IMR-90 (cell line): Measurements from ENCODE around the gene CATSPERE. TPM values are rescaled to one million over a fixed set of nuclear protein-coding genes. Genes with fewer than 3 reads are reported as not detected.

Source experiments
- ATAC-seq: fragments of 200-7000 bp; cut with Tn5 transposase; 2 replicates; pipeline ENCODE4 v1.9.1; 2020; ENCODE audit warnings: low read depth, mild to moderate bottlenecking, moderate library complexity
- BruUV-seq: library from RNA; stranded (reverse); fragments of 400-500 nt; replicated peaks from 2 replicates; lab custom pipeline; 2021; lab: Mats Ljungman, UMichigan
- CTCF ChIA-PET: fragments of 300-600 bp; formaldehyde crosslinking; extraction: SDS; loops from one replicate; lab custom pipeline; 2021; ENCODE audit warnings: antibody characterized with exemption; lab: Yijun Ruan, JAX
- POLR2A ChIA-PET: fragments of 300-600 bp; sonication (Branson Sonifier 250); formaldehyde crosslinking; loops from one replicate; lab custom pipeline; 2022; ENCODE audit warnings: antibody characterized with exemption; ENCODE audit not compliant: unreplicated experiment; lab: Charles Lee
- DNase-seq: peaks from one replicate; pipeline ENCODE4 v3.0.0; 2013
- H2AFZ ChIP-seq: replicated peaks from 2 replicates; pipeline ENCODE3; 2013; ENCODE audit warnings: low read length, mild to moderate bottlenecking; ENCODE audit not compliant: poor library complexity
- H2AK5ac ChIP-seq: 2 replicates; pipeline ENCODE4 v1.6.1; 2013; ENCODE audit warnings: low read depth, low read length, inconsistent platforms
- H2AK9ac ChIP-seq: replicated peaks from 2 replicates; pipeline ENCODE3; 2013; ENCODE audit warnings: mild to moderate bottlenecking, low read depth, low read length, moderate library complexity; ENCODE audit not compliant: poor library complexity
- H2BK120ac ChIP-seq: 2 replicates; pipeline ENCODE4 v1.6.1; 2013; ENCODE audit warnings: low read depth, low read length, inconsistent platforms
- H2BK15ac ChIP-seq: 3 replicates; pipeline ENCODE4 v1.6.1; 2013; ENCODE audit warnings: low read depth, low read length, inconsistent platforms
- H2BK20ac ChIP-seq: 2 replicates; pipeline ENCODE4 v1.6.1; 2013; ENCODE audit warnings: low read depth, mild to moderate bottlenecking, inconsistent platforms, low read length, moderate library complexity
- H2BK5ac ChIP-seq: 2 replicates; pipeline ENCODE4 v1.6.1; 2013; ENCODE audit warnings: mild to moderate bottlenecking, low read depth, low read length, inconsistent platforms; ENCODE audit not compliant: poor library complexity, severe bottlenecking
- H3K14ac ChIP-seq: replicated peaks from 2 replicates; pipeline ENCODE4 v1.6.1; 2013; ENCODE audit warnings: low read depth, low read length, inconsistent platforms
- H3K18ac ChIP-seq: 2 replicates; pipeline ENCODE4 v1.6.1; 2013; ENCODE audit warnings: low read depth, low read length, control low read depth
- H3K23ac ChIP-seq: 2 replicates; pipeline ENCODE4 v1.6.1; 2013; ENCODE audit warnings: low read depth, low read length, inconsistent platforms
- H3K27ac ChIP-seq: 2 replicates; pipeline ENCODE4 v1.5.1; 2013; ENCODE audit warnings: mild to moderate bottlenecking, control low read depth, low read length; ENCODE audit not compliant: insufficient read depth
- H3K27me3 ChIP-seq: 2 replicates; pipeline ENCODE4 v1.6.1; 2013; ENCODE audit warnings: low read length; ENCODE audit not compliant: control insufficient read depth, insufficient read depth
- H3K36me3 ChIP-seq: 2 replicates; pipeline ENCODE4 v1.6.1; 2013; ENCODE audit warnings: low read length, mixed read lengths; ENCODE audit not compliant: control insufficient read depth, insufficient read depth
- H3K4ac ChIP-seq: 2 replicates; pipeline ENCODE4 v1.6.1; 2013; ENCODE audit warnings: low read depth, low read length, inconsistent platforms
- H3K4me1 ChIP-seq: 2 replicates; pipeline ENCODE4 v1.6.1; 2013; ENCODE audit warnings: low read length, mixed read lengths; ENCODE audit not compliant: control insufficient read depth, insufficient read depth
- H3K4me2 ChIP-seq: 2 replicates; pipeline ENCODE4 v1.6.1; 2013; ENCODE audit warnings: low read depth, mild to moderate bottlenecking, control low read depth, low read length, moderate library complexity
- H3K4me3 ChIP-seq: 2 replicates; pipeline ENCODE4 v1.5.1; 2013; ENCODE audit warnings: low read depth, mild to moderate bottlenecking, control low read depth, low read length, moderate library complexity; ENCODE audit not compliant: insufficient read depth
- H3K56ac ChIP-seq: 2 replicates; pipeline ENCODE4 v1.6.1; 2013; ENCODE audit warnings: low read length, inconsistent platforms; ENCODE audit not compliant: insufficient read depth; ENCODE audit errors: extremely low read depth
- H3K79me1 ChIP-seq, 2 experiments: 2 replicates each; pipeline ENCODE4 v1.6.1; 2013; ENCODE audit warnings: low read length in 2 of 2, inconsistent platforms in 1 of 2, low read depth in 1 of 2
- H3K9ac ChIP-seq: 2 replicates; pipeline ENCODE4 v1.6.1; 2013; ENCODE audit warnings: low read depth, low read length, control low read depth
- H3K9me1 ChIP-seq: 2 replicates; pipeline ENCODE4 v1.6.1; 2013; ENCODE audit warnings: low read length, inconsistent platforms; ENCODE audit not compliant: insufficient read depth
- H3K9me3 ChIP-seq: 2 replicates; pipeline ENCODE4 v1.6.1; 2013; ENCODE audit warnings: low read length; ENCODE audit not compliant: control insufficient read depth, insufficient read depth
- H4K20me1 ChIP-seq: 2 replicates; pipeline ENCODE4 v1.6.1; 2013; ENCODE audit warnings: low read length, inconsistent platforms; ENCODE audit not compliant: insufficient read depth
- H4K5ac ChIP-seq: 2 replicates; pipeline ENCODE4 v1.6.1; 2013; ENCODE audit warnings: mild to moderate bottlenecking, low read depth, low read length, control low read depth
- H4K8ac ChIP-seq, 2 experiments: 2 replicates each; pipeline ENCODE4 v1.6.1; 2013; ENCODE audit warnings: low read depth in 2 of 2, low read length in 2 of 2, control low read depth in 1 of 2, inconsistent platforms in 1 of 2
- H4K91ac ChIP-seq: 2 replicates; pipeline ENCODE4 v1.6.1; 2013; ENCODE audit warnings: low read depth, low read length, inconsistent platforms; ENCODE audit not compliant: insufficient read depth
- CEBPB ChIP-seq: IDR thresholded peaks from 2 replicates; pipeline ENCODE4 v1.6.1; 2012; ENCODE audit warnings: low read depth, low read length, improper control_type of control experiment
- CHD1 ChIP-seq: IDR thresholded peaks from 2 replicates; pipeline ENCODE4 v1.6.1; 2012; ENCODE audit warnings: low read depth, low read length, improper control_type of control experiment
- FOS ChIP-seq: fragments of 150-350 bp; IDR thresholded peaks from 2 replicates; pipeline ENCODE4 v1.6.1; 2016; ENCODE audit warnings: low read depth, low read length
- MAFK ChIP-seq: IDR thresholded peaks from 2 replicates; pipeline ENCODE4 v1.6.1; 2012; ENCODE audit warnings: low read depth, low read length, improper control_type of control experiment
- NFE2L2 ChIP-seq: fragments of 150-350 bp; IDR thresholded peaks from 2 replicates; pipeline ENCODE4 v1.6.1; 2016; ENCODE audit warnings: low read depth, mild to moderate bottlenecking, low read length
- RCOR1 ChIP-seq: IDR thresholded peaks from 2 replicates; pipeline ENCODE4 v1.6.1; 2012; ENCODE audit warnings: mild to moderate bottlenecking, low read length, improper control_type of control experiment; ENCODE audit not compliant: insufficient replicate concordance
- SMC3 ChIP-seq: fragments of 150-350 bp; IDR thresholded peaks from 2 replicates; pipeline ENCODE4 v1.6.1; 2016; ENCODE audit warnings: low read depth, mild to moderate bottlenecking, antibody characterized with exemption, low read length, moderate library complexity
- USF2 ChIP-seq: fragments of 150-350 bp; IDR thresholded peaks from 2 replicates; pipeline ENCODE4 v1.6.1; 2017; ENCODE audit warnings: mild to moderate bottlenecking, antibody characterized with exemption, low read length, low read depth
- dilution Hi-C: fragments of 300-500 bp; cut with HindIII; formaldehyde crosslinking; loops from one replicate; pipeline ENCODE4 v1.14.3; 2018; ENCODE audit warnings: low sequenced_read_pairs; ENCODE audit not compliant: unreplicated experiment
- in situ Hi-C: fragments of 300-500 bp; cut with MboI; formaldehyde crosslinking; loops from 3 replicates; pipeline ENCODE4 v1.14.3; 2019; ENCODE audit warnings: low sequenced_read_pairs, inconsistent platforms, mixed read lengths
- intact Hi-C: fragments of 100-400 bp; cut with micrococcal nuclease; formaldehyde crosslinking; loops from 2 replicates; pipeline ENCODE4 v1.10.0; 2022
- polyA plus RNA-seq, 3 experiments: library from polyadenylated mRNA; depleted of rRNA; stranded (reverse); fragments of >200 nt; gene quantifications; 2 replicates each; pipeline ENCODE4 v1.2.3, GENCODE V29; 2012; ENCODE audit warnings: low replicate concordance in 1 of 3
- total RNA-seq: library from RNA; depleted of rRNA; stranded (reverse); fragments of >200 nt; gene quantifications from 2 replicates; pipeline ENCODE4 v1.2.3, GENCODE V29; 2012

Gene CATSPERE
- total and polyA plus RNA-seq, 2 of the 4 experiments (the other 2 are of a cell fraction): 0.07 to 0.18 TPM

- Histone ChIP-seq H3K18ac (0 out of 2 replicates have a peak overlapping the region, but pooled peaks have one; percentile 68), H2AK9ac (no peak overlapping the region), H3K79me1 (peaks cover 16 to 31% of the 10 kb centered on the region in 2 experiments; a peak in 3 of 4 replicates), H2BK120ac (no peak overlapping the region), H3K9ac (no peak overlapping the region), H4K91ac (0 out of 2 replicates have a peak overlapping the region, but pooled peaks have one; percentile 33), H4K8ac (no peak overlapping the region; a peak in 1 of 4 replicates), H2BK20ac (no peak overlapping the region), H2BK5ac (peak overlapping the region; percentile 83), H3K36me3 (peaks cover 13% of the 10 kb centered on the region), H4K5ac (no peak overlapping the region), H3K4me2 (peak overlapping the region; percentile 64), H2AK5ac (no peak overlapping the region), H4K20me1 (peaks cover 10% of the 10 kb centered on the region; the same call in 1 of the 2 replicates), H3K14ac (no peak overlapping the region), H3K9me1 (peaks cover 14% of the 10 kb centered on the region), H3K56ac (no peak overlapping the region), H3K4ac (no peak overlapping the region; the same call in 1 of the 2 replicates), H3K9me3 (no peaks in the 10 kb centered on the region), H2BK15ac (no peak overlapping the region), H3K23ac (no peak overlapping the region), H3K27ac (peak overlapping the region; percentile 52; the same call in 1 of the 2 replicates), H3K4me3 (no peak overlapping the region), H2AFZ (no peak overlapping the region), H3K4me1 (peaks cover 7% of the 10 kb centered on the region), H3K27me3 (no peaks in the 10 kb centered on the region)
- dilution Hi-C loops (no loop called here), in situ Hi-C loops (no loop called here), intact Hi-C loops (loop anchor here (10.0 kb wide), 1 partner anchor 392 kb away; no protein-coding TSS in a partner anchor)
- POLR2A ChIA-PET: no interaction called here
- CTCF ChIA-PET: interaction anchor here (1.1 kb wide), 1 partner anchor 25 kb away, joined by 3 read pairs; no protein-coding TSS in a partner anchor
- no peak for TF ChIP-seq RCOR1
- peak; percentile 84 for TF ChIP-seq CEBPB
- no peak for TF ChIP-seq NFE2L2
- no peak for TF ChIP-seq MAFK
- TF ChIP-seq CHD1: no peak
- TF ChIP-seq USF2: no peak
- no peak for TF ChIP-seq SMC3
- 0 out of 2 replicates have a peak, but pooled peaks have one; percentile 37 for TF ChIP-seq FOS
- DNase-seq (peak; percentile 57), ATAC-seq (peak; percentile 35; the same call in 1 of the 2 replicates)
- no TSS peak for BruUV-seq
Measured at GRCh38 chr1:244437086-244437468, 24.0 kb upstream of the CATSPERE start.
